K562 (cell line): Measurements from ENCODE around the gene STK32C. TPM values are rescaled to one million over a fixed set of nuclear protein-coding genes. Genes with fewer than 3 reads are reported as not detected.

Experiments
- ARNT ChIP-seq, 2 experiments: fragments of 450-650 bp; IDR thresholded peaks; 2 replicates each; pipeline ENCODE4 v1.6.1; 2016; ENCODE audit warnings: mild to moderate bottlenecking in 1 of 2
- CBX2 ChIP-seq: fragments of 200-600 bp; sonication (generic); IDR thresholded peaks from one replicate; pipeline ENCODE4 v1.6.1; 2012; ENCODE audit warnings: mild to moderate bottlenecking, low read length, inconsistent platforms; ENCODE audit not compliant: insufficient read depth, poor library complexity, severe bottlenecking
- CEBPZ ChIP-seq: fragments of 150-350 bp; IDR thresholded peaks from 2 replicates; pipeline ENCODE4 v1.6.1; 2014; ENCODE audit warnings: low read depth, mild to moderate bottlenecking, low read length, borderline replicate concordance
- CHD1 ChIP-seq: fragments of 200-600 bp; sonication (generic); IDR thresholded peaks from one replicate; pipeline ENCODE4 v1.6.1; 2012; ENCODE audit warnings: mild to moderate bottlenecking, moderate library complexity, low read length, inconsistent platforms
- CREB5 ChIP-seq: fragments of 250-450 bp; sonication (Bioruptor Pico); IDR thresholded peaks from 2 replicates; pipeline ENCODE4 v1.5.0; 2020; ENCODE audit warnings: mild to moderate bottlenecking
- CSDE1 ChIP-seq, 2 experiments: fragments of 450-650 bp; IDR thresholded peaks; 2 replicates each; pipeline ENCODE4 v1.6.1; 2016; ENCODE audit warnings: mild to moderate bottlenecking in 1 of 2
- DEAF1 ChIP-seq: fragments of 450-650 bp; formaldehyde crosslinking; IDR thresholded peaks from 2 replicates; pipeline ENCODE4 v1.4.0; 2020; ENCODE audit warnings: mild to moderate bottlenecking, moderate library complexity
- DIDO1 ChIP-seq: fragments of 450-650 bp; IDR thresholded peaks from 2 replicates; pipeline ENCODE4 v1.6.1; 2016; ENCODE audit warnings: low read depth, missing biosample characterization, missing genetic modification characterization
- NR2F6 ChIP-seq: fragments of 450-650 bp; formaldehyde crosslinking; IDR thresholded peaks from 2 replicates; pipeline ENCODE4 v1.4.0; 2020; ENCODE audit warnings: mild to moderate bottlenecking
- ZNF316 ChIP-seq: fragments of 450-650 bp; IDR thresholded peaks from 2 replicates; pipeline ENCODE4 v1.6.1; 2016
- ZNF511 ChIP-seq: sonication (generic); formaldehyde crosslinking; IDR thresholded peaks from 2 replicates; pipeline ENCODE4 v1.8.0; 2022; ENCODE audit warnings: mild to moderate bottlenecking, missing genetic modification reagents
- ZNF561 ChIP-seq: fragments of 450-650 bp; formaldehyde crosslinking; conservative IDR thresholded peaks from 2 replicates; pipeline ENCODE4 v1.4.0; 2020; ENCODE audit warnings: mild to moderate bottlenecking, moderate library complexity
- ZNF740 ChIP-seq, 3 experiments: fragments of 200-800 bp in 1 of 3; sonication (Bioruptor generic) in 1 of 3; sonication (generic) in 1 of 3; formaldehyde crosslinking in 1 of 3; IDR thresholded peaks; 2 replicates each; pipeline versions ENCODE4 v1.6.1 to v1.8.0; 2016 to 2022; ENCODE audit warnings: mild to moderate bottlenecking in 2 of 3, missing compliant biosample characterization in 2 of 3, missing genetic modification characterization in 2 of 3, missing genetic modification reagents in 1 of 3
- polyA plus RNA-seq, 8 experiments: library from polyadenylated mRNA; depleted of rRNA in 4 of 8; stranded (reverse) in 5 of 8; unstranded in 3 of 8; fragments of >200 nt; fragmentation: Nextera tagmentation in 2 of 8; fragmentation: Illumina TruSeq in 1 of 8; extraction: Ambion mirVana in 2 of 8; extraction: Trizol in 1 of 8; gene quantifications; 2 replicates each; pipeline versions ENCODE4 v1.2.1 to v1.2.3, GENCODE V29; 2011 to 2014; ENCODE audit warnings: inconsistent platforms in 1 of 8, missing spikeins in 1 of 8
- total RNA-seq, 7 experiments: library from RNA; depleted of rRNA in 6 of 7; stranded (reverse); fragments of >200 nt in 6 of 7; fragmentation: Illumina TruSeq in 2 of 7; extraction: Trizol in 2 of 7; gene quantifications; 2 replicates each; pipeline versions ENCODE4 v1.2.1 to v1.2.3, GENCODE V29; 2011 to 2021; ENCODE audit warnings: low replicate concordance in 1 of 7

The STK32C gene
- total and polyA plus RNA-seq, 9 of the 15 experiments (the other 6 are each of a cell fraction or from before 2014, with no cell fraction given), result 1.5 to 20.9 (median 6.5) TPM

GRCh38 chr10:132265890-132266496, 41.8 kb downstream of the STK32C start (continued):
- TF ChIP-seq ZNF740 (CRISPR knock-in tag; IDR thresholded peaks at IDR 0.05) (no peak), ZNF740 (tag; IDR thresholded peaks at IDR 0.05) (no peak), NR2F6 (no peak), DIDO1 (tag) (no peak), CSDE1 (IDR thresholded peaks at IDR 0.05) (no peak), ZNF511 (no peak), CBX2 (no peak), DEAF1 (CRISPR knock-in tag) (no peak), CHD1 (no peak), CEBPZ (no peak), ARNT (IDR thresholded peaks at IDR 0.05) (no peak), ZNF561 (CRISPR knock-in tag) (no peak), CREB5 (CRISPR knock-in tag) (no peak), ZNF316 (no peak)
